Anterior cingulate cortex (tissue), 58 donors: Measurements from ENCODE around the gene SPTB.
A peak's percentile ranks its signal among the peaks of the same experiment; 100 is the strongest.

ENCODE experiments used
- DNase-seq, 58 donors: peaks; one replicate each; lab custom pipeline; 2025; lab: John Stamatoyannopoulos, UW

SPTB gene

GRCh38 chr14:64771161-64771560, 108.5 kb downstream of the SPTB start:
- no peak for DNase-seq

DNA sequence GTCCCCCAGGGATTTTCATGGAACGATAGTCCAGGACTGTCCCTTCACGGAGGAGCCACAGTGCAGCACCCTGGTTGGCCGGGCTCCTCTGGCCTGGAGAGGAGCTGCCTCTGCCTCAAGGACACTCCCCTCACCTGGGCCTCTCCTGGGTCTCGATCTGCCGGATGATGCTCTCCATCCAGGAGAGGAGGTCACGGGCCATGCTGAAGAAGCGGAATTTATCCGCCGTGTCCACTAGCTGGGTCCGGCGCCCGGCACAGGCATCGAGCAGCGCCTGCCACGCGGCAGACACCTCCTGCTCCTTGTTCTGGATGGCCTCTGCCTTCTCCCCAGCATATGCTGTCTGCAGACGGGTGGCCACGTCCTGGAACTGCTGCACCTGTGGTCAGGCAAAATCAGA, 109.0 kb downstream of the SPTB start:
- DNase-seq, result no peak

DNA sequence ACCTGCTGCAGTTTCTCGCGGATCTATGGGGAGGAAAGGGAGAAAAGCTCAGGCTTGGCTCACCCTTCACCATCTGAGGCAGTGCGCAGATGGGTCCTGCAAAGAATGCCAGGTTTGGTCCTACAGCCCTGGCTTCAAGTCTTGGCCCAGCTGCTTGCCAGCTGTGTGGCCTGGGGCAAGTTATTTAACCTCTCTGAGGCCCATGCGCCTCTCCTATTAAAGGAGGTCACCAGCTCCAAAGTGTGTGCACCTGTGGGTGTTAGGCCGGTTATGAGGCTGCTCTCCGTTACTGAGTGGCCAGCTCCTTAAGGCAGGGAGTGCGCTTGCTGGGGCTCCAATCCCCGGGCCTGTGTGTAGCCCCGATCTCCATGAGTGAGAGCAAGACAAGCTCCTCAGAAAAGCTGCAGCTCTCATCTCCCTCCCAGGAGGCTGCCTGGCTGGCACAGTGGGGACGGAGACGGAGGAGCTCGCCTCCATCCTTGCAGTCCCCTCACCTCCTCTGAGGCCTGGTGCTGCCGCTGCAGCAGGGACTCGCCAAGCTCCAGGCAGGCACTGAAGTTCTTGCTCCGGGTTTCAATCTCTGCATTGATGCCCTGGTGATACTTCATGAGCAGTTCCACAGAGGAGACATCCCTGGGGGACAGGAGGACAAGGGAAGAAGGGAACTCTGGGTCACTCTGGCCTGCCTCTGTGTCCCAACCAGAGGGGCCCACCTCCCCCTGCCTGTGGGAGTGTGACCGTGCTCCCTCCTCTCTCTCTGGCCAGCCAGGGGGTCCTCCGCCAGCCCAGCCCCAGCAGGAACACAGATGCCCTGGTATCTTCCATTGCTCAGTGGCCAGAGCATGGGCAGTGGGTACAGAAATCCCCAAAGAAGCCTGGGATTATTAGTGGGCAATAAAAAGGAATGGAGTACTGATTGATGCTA, 110.3 kb downstream of the SPTB start:
- no peak for DNase-seq

DNA sequence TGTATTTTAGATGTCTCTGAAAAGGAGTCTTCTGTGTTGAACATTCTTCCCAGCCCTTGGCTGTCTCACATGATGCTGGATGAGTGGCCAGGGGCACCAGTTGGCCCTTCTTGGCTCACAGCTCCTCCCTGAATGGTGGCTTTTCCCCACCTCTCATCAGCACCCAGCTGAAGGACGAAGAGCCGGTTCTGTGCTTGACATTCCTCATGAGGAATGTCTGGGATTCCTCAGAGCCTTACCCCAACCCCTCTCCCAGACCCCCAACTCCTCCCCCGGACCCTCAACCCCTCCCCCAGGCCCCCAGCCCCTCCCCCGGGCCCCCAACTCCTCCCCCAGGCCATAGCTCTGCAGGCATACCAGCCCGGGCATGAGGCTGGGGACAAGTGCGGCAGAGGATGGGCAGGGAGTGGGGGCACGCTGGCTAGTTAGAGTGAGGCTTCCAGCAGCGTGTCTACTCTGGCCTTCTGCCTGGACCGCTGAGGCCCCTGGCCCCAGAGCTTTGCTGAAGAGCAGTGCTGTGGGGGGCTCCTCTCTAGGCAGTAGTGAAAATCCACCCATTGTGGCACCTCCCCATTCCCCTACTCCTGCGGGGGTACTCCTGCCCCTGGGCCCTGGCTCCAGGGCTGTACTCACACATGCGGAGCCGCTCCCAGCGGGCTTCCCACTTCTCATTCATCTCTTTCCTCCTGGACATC, 111.2 kb downstream of the SPTB start:
- no peak for DNase-seq

DNA sequence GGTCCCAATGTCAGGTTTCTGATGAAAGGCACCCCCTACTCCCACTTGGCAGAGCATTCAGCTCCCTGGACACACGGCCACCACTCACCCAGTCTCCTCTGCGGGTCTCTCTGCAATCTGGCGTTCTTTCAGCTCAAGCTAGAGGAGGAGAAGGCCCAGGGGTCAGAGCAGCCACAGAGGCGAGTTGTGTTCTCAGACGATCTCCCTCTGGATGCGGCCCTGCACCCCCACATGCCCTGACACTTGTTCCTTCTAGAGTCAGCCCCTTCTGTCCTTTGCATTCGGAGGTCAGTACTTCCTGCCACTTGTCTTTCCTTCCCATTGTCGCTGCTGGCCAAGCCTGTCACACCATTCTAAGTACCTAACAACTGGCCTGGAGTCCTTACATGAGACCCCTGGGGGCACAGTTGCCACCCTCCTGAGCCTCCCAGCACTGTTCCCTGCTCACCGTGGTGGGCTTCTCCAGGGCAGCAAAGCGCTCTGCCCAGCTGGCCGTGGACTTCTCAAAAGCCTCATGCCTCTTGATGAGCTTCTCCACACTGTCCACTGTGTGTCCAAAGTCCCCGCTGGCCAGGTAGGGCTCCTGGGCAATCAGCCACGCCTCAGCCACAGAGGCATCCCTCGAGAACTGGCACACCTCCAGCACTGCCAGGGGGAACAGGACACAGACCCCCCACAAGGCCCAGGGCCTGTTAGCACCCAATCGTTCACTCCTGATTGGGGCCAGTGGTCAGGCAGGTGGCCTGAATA, 112.3 kb downstream of the SPTB start:
- DNase-seq, result no peak

DNA sequence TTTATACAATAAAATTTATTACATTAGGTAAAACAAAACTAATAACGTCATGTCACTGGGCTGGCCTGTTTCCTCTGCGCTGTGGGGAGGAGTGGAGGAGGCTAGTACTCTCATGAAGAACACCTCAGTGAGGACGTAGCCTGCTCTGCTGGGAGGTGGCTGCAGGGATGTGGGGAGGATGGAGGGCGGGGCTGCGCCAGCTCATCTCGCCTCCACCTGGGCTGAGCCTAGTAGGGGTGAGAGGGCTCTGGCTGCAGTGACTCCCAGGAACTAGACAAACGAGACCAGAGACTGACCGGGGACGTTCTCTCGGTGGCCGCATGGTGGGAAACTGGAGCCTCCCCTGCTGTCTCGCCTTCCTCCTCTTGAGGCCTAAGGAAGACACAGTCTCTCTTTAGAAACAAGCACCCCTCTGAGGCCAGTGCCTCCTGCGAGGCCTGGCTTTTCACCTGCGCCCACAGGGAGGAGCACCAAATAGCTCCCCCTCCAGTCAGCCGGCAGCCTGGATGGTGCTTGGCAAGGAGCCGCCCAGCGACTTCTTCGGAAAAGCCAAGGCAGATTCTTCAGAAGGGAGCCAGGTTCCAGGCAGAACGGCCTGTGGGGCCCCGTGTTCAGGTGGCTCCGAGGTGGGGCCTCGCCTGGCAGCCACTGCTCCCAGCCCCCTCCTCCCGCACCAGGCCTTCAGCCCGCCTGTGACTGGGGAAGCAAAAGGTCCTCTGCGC, 113.1 kb downstream of the SPTB start:
- no peak for DNase-seq

DNA sequence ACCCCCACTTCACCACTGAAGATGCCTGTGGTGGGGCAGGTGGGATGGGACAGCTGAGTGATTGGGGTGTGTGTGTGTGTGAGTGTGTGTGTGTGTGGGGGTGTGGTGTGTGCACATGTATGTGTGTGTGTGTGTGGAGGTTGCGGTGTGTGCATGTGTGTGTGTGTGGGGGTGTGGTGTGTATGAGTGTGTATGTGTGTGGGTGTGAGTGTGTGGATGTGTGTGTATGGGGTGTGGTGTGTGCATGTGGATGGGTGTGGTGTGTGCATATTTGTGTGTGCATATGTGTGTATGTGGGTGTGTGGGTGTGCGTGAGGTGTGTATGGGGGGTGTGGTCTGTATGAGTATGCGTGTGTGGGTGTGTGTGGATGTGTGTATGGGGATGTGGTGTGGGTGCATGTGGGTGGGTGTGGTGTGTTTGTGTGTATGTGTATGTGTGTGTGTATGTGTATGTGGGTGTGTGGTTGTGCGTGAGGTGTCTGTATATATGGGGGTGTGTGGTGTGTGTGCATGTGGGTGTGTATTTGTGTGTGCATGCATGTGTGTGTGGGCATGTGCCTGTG, 113.9 kb downstream of the SPTB start:
- no peak for DNase-seq

- peak in 54 of 58 donors; percentile 12 to 79 (median 62) for DNase-seq
These were observed 114.8 kb downstream of the SPTB start for GRCh38 chr14:64764641-64765520.

GRCh38 chr14:64763801-64764621, 115.7 kb downstream of the SPTB start:
- DNase-seq, result peak in 26 of 58 donors; percentile 11 to 59 (median 34)

GRCh38 chr14:64763085-64763782, 116.5 kb downstream of the SPTB start:
- DNase-seq, result no peak

DNA sequence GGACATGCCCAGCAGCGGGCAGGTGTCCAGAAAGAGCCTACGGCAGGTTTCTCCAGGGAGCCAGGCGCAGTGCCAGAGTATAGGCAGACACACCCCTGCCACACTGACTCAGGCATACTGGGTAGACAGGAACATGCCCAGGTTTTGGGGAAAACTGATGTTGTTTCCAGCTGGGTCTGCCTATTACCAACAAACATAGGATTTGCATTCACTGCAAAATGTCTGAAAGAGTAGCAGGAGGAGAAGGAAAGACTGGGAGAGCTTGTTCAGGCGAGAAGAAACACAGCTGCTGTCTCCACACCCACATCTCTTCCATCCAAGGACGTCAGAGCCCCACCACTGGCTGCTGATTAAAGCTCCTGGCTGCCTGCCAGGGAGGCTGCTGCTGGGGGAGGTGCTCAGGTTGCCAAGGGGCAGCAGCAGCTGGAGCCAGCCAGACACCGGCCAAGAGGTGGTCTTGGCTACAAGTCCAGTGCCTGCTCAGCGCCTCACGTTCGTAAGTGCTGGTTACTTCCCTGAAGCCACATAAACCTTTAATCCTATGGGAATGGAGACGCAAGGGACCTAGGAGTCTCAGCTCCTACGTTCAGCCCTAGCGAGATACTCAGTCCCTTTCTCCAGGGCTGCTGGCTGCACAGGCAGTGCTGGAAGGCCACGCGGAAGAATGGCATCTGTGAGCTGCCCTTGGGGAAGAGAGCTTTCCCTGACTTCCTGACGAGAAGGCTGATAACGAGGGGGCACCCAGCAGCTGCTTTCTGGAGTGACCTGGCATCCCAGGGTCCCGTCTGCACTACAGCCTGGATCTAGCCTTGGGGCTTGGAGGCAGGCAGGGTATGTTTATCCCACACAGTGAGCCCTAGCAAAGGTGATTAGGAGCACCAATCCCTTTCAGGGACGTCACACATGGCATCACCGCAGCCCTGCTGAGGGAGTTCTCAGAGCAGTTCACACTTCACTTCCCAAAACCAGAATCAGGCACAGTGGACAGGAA, 117.4 kb downstream of the SPTB start:
- peak in 50 of 58 donors; percentile 15 to 75 (median 45) for DNase-seq

GRCh38 chr14:64761441-64762043, 118.2 kb downstream of the SPTB start:
- DNase-seq, result no peak

DNA sequence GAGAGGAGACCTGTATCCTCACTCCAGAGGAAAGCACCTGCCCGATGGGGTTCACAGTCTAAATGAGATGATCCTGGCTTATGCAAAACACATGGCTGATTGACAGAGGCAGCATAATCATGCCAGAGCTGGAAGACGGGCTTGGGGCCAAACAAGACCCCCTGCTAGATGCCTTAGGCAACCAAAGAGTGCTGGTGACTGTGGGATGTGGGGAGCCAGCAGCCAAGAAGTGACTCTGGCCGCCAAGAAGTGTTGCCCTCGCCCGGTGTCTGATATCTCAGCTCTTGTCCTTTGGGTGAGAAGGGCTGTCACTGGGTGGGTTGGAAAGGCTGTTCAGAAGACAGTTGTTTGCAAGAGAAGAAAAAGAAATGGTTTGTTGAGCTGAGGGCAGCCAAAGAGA, 118.8 kb downstream of the SPTB start:
- DNase-seq, result no peak

DNA sequence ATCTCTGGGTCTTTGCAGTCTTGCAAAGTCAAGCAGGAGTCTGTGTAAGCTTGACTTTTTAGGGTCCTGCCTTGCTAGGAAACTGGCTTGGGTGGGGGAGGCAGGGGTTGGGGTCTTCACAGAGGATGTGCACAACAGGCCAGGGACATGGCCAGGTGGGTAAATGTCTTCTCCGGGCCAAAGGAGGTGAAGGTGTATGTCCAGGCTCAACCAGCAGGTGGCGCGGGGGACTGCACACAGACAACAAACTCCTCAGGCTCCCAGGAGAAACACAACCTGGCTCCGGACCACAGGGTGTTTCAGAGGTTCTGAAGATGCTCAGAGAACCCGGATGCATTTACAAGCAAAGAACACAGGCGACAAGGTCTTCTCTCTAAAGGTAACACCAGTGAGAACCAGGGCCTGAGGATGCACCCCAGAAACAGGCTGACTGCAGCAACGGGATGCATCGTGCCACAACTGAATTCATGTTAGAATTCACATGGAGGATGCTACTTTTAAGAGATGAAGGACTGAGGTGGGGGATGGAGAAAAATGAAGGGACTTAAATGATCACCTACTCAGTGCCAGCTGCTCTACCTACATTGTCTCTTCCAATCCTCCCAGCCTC, 119.5 kb downstream of the SPTB start:
- peak in 18 of 58 donors; percentile 10 to 56 (median 22) for DNase-seq

DNA sequence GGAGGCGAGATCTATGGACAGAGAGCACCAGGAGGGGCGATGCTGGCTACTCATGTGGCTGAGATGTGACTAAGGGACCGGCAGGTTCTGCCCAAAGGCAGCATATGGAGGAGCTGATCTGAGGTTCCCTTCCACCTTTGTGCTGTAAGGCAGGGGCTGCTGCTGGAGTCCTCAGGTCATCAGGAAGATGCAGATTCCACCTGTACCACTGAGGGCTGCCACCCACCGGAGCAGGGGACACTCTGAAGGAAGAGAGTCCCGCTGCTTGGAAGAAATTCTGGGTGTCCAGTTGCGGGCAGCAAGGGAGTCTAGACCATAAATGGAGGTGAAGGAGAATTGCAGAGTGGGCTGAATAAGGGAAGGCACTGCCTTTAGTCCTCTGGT, 120.2 kb downstream of the SPTB start:
- DNase-seq, result no peak
